Hepatocyte (in vitro differentiated cells): ENCODE data around the gene FBXO15. TPM values are rescaled to one million over a fixed set of nuclear protein-coding genes. Genes with fewer than 3 reads are reported as not detected.

Experiments used
- DNase-seq: peaks from one replicate; pipeline ENCODE4 v3.0.0-alpha.2; 2016; ENCODE audit warnings: low spot score
- H2AFZ ChIP-seq: fragments of 200-600 bp; sonication (generic); 2 replicates; pipeline ENCODE4 v1.6.0; 2016; ENCODE audit warnings: antibody characterized with exemption, mild to moderate bottlenecking
- H3K27ac ChIP-seq: fragments of 200-600 bp; sonication (generic); 2 replicates; pipeline ENCODE4 v1.5.1; 2016; ENCODE audit warnings: mild to moderate bottlenecking
- H3K27me3 ChIP-seq: fragments of 200-600 bp; sonication (generic); 2 replicates; pipeline ENCODE4 v1.6.1; 2016
- H3K36me3 ChIP-seq: fragments of 200-600 bp; sonication (generic); replicated peaks from 2 replicates; pipeline ENCODE4 v1.5.1; 2016; ENCODE audit warnings: low read depth; ENCODE audit not compliant: insufficient read depth
- H3K4me1 ChIP-seq: fragments of 200-600 bp; sonication (generic); 2 replicates; pipeline ENCODE4 v1.5.1; 2016; ENCODE audit warnings: mild to moderate bottlenecking, moderate library complexity; ENCODE audit not compliant: insufficient read depth
- H3K4me2 ChIP-seq: fragments of 200-600 bp; sonication (generic); 2 replicates; pipeline ENCODE4 v1.6.0; 2016
- H3K4me3 ChIP-seq: fragments of 200-600 bp; sonication (generic); 2 replicates; pipeline ENCODE4 v1.5.1; 2016; ENCODE audit warnings: mild to moderate bottlenecking
- H3K79me2 ChIP-seq: fragments of 200-600 bp; sonication (generic); 2 replicates; pipeline ENCODE4 v1.6.0; 2017; ENCODE audit warnings: mild to moderate bottlenecking
- H3K9me2 ChIP-seq: fragments of 200-600 bp; sonication (generic); replicated peaks from 2 replicates; pipeline ENCODE4 v1.6.0; 2017; ENCODE audit warnings: mild to moderate bottlenecking; ENCODE audit not compliant: insufficient read depth
- H3K9me3 ChIP-seq: fragments of 200-600 bp; sonication (generic); 2 replicates; pipeline ENCODE4 v1.5.1; 2016; ENCODE audit warnings: low read depth, mild to moderate bottlenecking
- H4K20me1 ChIP-seq: fragments of 200-600 bp; sonication (generic); 2 replicates; pipeline ENCODE4 v1.6.0; 2016; ENCODE audit warnings: mild to moderate bottlenecking; ENCODE audit not compliant: insufficient read depth, poor library complexity, severe bottlenecking
- CTCF ChIP-seq: fragments of 200-600 bp; sonication (generic); IDR thresholded peaks from 2 replicates; pipeline ENCODE4 v1.5.1; 2016; ENCODE audit warnings: antibody characterized with exemption, mild to moderate bottlenecking; ENCODE audit not compliant: poor library complexity
- EZH2 ChIP-seq: fragments of 200-600 bp; sonication (generic); IDR thresholded peaks from 2 replicates; pipeline ENCODE4 v1.6.1; 2016; ENCODE audit warnings: antibody characterized with exemption, mild to moderate bottlenecking, borderline replicate concordance
- EZH2phosphoT487 ChIP-seq: fragments of 200-600 bp; sonication (generic); IDR thresholded peaks from one replicate; pipeline ENCODE4 v1.6.1; 2018; ENCODE audit warnings: antibody characterized with exemption, mild to moderate bottlenecking, low read depth, moderate library complexity; ENCODE audit not compliant: unreplicated experiment, severe bottlenecking
- WGBS: methylation state at CpG from one replicate; pipeline ENCODE4 v1.1.6; 2016; ENCODE audit warnings: low lambda C conversion rate; ENCODE audit errors: missing lambda C conversion rate; 5-methylcytosine and 5-hydroxymethylcytosine counted together
- polyA plus RNA-seq: library from polyadenylated mRNA; unstranded; fragments of >200 nt; fragmentation: Nextera tagmentation; extraction: Ambion mirVana; gene quantifications from 2 replicates; pipeline ENCODE4 v1.2.1, GENCODE V29; 2016
- total RNA-seq: library from RNA; depleted of rRNA; stranded (reverse); fragments of >200 nt; gene quantifications from 2 replicates; pipeline ENCODE4 v1.2.3, GENCODE V29; 2014

The FBXO15 gene
- total and polyA plus RNA-seq, 2 experiments from 2014 or later = 0.69 to 0.93 TPM

GRCh38 chr18:74114116-74114515 is 33.5 kb downstream of the FBXO15 start:
- Histone ChIP-seq H3K4me2 (no peak overlapping the region), H3K9me3 (no peaks in the 10 kb centered on the region), H3K9me2 (no peaks in the 10 kb centered on the region), H3K4me1 (no peaks in the 10 kb centered on the region), H3K27me3 (no peaks in the 10 kb centered on the region), H3K79me2 (no peaks in the 10 kb centered on the region), H3K27ac (no peak overlapping the region), H3K4me3 (no peak overlapping the region), H4K20me1 (no peaks in the 10 kb centered on the region), H3K36me3 (no peaks in the 10 kb centered on the region), H2AFZ (no peak overlapping the region)
- DNase-seq = no peak
- no peak for TF ChIP-seq EZH2
- no peak for TF ChIP-seq EZH2phosphoT487
- TF ChIP-seq CTCF = no peak
- WGBS = 65% methylated on average over 1 of the region's 1 CpG

- H3K27ac ChIP-seq = no peak overlapping the region
- H3K9me2 ChIP-seq = no peaks in the 10 kb centered on the region
- no peak overlapping the region for H3K4me3 ChIP-seq
- no peaks in the 10 kb centered on the region for H3K9me3 ChIP-seq
- no peaks in the 10 kb centered on the region for H3K36me3 ChIP-seq
- H3K79me2 ChIP-seq = no peaks in the 10 kb centered on the region
- H3K27me3 ChIP-seq = no peaks in the 10 kb centered on the region
- no peak for DNase-seq
- H2AFZ ChIP-seq = no peak overlapping the region
- H3K4me1 ChIP-seq = no peaks in the 10 kb centered on the region
- TF ChIP-seq EZH2 (no peak), CTCF (no peak), EZH2phosphoT487 (no peak)
- no peak overlapping the region for H3K4me2 ChIP-seq
- H4K20me1 ChIP-seq = no peaks in the 10 kb centered on the region
Measured at GRCh38 chr18:74113711-74114110, 33.9 kb downstream of the FBXO15 start.

- no peak for TF ChIP-seq EZH2
- DNase-seq = peak; percentile 48
Measured at GRCh38 chr18:74110976-74111375, 36.7 kb downstream of the FBXO15 start.

GRCh38 chr18:74110149-74110548 is 37.5 kb downstream of the FBXO15 start:
- 91% methylated on average over 1 of the region's 1 CpG for WGBS
- peak overlapping the region; percentile 35 for H3K27ac ChIP-seq

More at GRCh38 chr18:74110976-74111375, 36.7 kb downstream of the FBXO15 start:
- Histone ChIP-seq H3K27ac (peak overlapping the region; percentile 35), H3K36me3 (no peaks in the 10 kb centered on the region), H4K20me1 (no peaks in the 10 kb centered on the region), H3K79me2 (no peaks in the 10 kb centered on the region), H2AFZ (no peak overlapping the region), H3K27me3 (no peaks in the 10 kb centered on the region), H3K9me3 (no peaks in the 10 kb centered on the region), H3K4me1 (no peaks in the 10 kb centered on the region), H3K9me2 (no peaks in the 10 kb centered on the region), H3K4me2 (no peak overlapping the region), H3K4me3 (no peak overlapping the region)
- 68% methylated on average over 4 of the region's 4 CpGs for WGBS

More at GRCh38 chr18:74110149-74110548, 37.5 kb downstream of the FBXO15 start:
- Histone ChIP-seq H3K9me3 (no peaks in the 10 kb centered on the region), H3K9me2 (no peaks in the 10 kb centered on the region), H3K4me1 (no peaks in the 10 kb centered on the region), H2AFZ (no peak overlapping the region), H3K4me3 (no peak overlapping the region), H3K4me2 (no peak overlapping the region), H4K20me1 (no peaks in the 10 kb centered on the region), H3K36me3 (no peaks in the 10 kb centered on the region), H3K27me3 (no peaks in the 10 kb centered on the region), H3K79me2 (no peaks in the 10 kb centered on the region)
- no peak for DNase-seq
- no peak for TF ChIP-seq EZH2
- TF ChIP-seq CTCF = no peak
- no peak for TF ChIP-seq EZH2phosphoT487
